ENCODE measurements around the gene DDX49. TPM values are rescaled to one million over a fixed set of nuclear protein-coding genes. Genes with fewer than 3 reads are reported as not detected.

Gene DDX49
- total RNA-seq, 1 donor from 2014 or later, result 48.6 TPM

GRCh38 chr19:18939922-18940768, 20.6 kb downstream of the DDX49 start:
- peak overlapping the region; percentile 98 for H3K4me3 ChIP-seq (ENCODE audit: low read depth, low read length)
- DNase-seq (ENCODE audit: low read depth), result no peak
- TF ChIP-seq, protein P1, sequence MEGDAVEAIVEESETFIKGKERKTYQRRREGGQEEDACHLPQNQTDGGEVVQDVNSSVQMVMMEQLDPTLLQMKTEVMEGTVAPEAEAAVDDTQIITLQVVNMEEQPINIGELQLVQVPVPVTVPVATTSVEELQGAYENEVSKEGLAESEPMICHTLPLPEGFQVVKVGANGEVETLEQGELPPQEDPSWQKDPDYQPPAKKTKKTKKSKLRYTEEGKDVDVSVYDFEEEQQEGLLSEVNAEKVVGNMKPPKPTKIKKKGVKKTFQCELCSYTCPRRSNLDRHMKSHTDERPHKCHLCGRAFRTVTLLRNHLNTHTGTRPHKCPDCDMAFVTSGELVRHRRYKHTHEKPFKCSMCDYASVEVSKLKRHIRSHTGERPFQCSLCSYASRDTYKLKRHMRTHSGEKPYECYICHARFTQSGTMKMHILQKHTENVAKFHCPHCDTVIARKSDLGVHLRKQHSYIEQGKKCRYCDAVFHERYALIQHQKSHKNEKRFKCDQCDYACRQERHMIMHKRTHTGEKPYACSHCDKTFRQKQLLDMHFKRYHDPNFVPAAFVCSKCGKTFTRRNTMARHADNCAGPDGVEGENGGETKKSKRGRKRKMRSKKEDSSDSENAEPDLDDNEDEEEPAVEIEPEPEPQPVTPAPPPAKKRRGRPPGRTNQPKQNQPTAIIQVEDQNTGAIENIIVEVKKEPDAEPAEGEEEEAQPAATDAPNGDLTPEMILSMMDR (conservative IDR thresholded peaks at IDR 0.05; ENCODE audit: low read depth, low read length), result no peak

DNA sequence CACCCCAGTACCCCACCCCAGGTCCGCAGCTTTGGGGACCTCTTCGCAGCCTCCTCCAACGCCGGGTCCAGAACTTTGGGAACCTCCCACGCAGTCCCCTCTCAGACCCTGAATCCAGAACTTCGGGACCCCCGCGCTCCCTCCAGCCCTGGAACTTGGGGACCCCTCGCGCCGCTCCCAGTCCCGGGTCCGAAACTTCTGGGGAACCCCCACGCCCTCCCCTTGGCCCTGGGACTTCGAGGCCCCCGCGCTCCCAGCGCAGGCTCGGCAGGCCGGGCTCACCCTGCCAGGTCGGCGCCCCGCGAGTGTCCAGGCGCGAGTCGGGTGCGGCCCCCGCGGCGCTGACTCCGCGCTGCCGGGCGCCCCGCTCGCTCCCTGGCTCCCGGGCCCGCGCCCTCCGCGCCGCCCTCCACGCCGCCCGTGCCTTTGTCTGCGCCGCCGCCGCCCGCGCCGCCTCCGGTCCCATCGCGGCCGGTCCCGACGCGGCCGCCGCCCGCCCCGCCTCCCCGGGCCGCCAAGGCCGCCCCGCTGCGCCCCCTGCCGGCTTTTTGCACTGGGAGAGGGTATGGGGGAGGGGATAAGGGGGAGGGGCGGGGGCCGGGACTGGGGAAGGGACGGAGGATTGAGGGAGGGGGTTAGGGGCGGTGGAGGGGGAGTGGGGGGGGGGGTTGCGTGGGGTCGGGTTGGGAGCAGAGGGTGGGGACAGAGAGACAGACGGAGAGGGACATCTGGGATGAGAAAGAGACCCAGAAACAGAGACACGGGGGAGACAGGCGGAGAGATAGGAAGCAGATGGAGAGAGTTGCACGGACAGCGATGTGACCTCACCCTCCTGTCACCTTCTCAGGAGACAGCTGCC, 21.5 kb downstream of the DDX49 start, which contains the start of gene HOMER3:
Gene HOMER3 (minus strand): TSS at position 449 of the 859 bp plus-strand sequence. CDS start 2,235 bp downstream, outside the sequence.
- DNase-seq (ENCODE audit: low read depth), result no peak
- peak within 1 kb of the TSS; percentile 98 for H3K4me3 ChIP-seq (ENCODE audit: low read depth, low read length)
- TF ChIP-seq, protein P1 (conservative IDR thresholded peaks at IDR 0.05; ENCODE audit: low read depth, low read length), result peak; percentile 35

GRCh38 chr19:18941628-18942354, 22.3 kb downstream of the DDX49 start:
- DNase-seq (ENCODE audit: low read depth), result no peak
- TF ChIP-seq, protein P1 (conservative IDR thresholded peaks at IDR 0.05; ENCODE audit: low read depth, low read length), result no peak
- H3K4me3 ChIP-seq (ENCODE audit: low read depth, low read length), result peak overlapping the region; percentile 28

DNA sequence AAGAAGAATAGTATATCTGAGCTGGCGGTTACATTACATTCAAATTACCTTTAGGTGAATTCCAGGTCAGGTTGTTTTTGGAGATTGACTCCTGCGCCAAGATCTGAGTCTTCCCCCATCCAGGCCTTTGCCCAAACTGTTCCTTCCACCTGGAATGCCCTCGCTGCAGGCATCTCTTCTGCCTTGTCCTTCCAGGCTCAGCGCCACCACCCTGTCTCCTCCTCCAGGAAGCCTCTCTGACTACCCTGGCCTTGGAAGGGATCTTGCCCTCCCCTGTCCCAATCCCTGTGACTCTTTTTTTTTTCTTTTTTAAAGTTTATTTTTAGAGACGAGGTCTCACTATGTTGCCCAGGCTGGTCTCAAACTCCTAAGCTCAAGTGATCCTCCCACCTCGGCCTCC, 23.2 kb downstream of the DDX49 start:
- DNase-seq (ENCODE audit: low read depth), result no peak
- TF ChIP-seq, protein P1 (conservative IDR thresholded peaks at IDR 0.05; ENCODE audit: low read depth, low read length), result no peak
- H3K4me3 ChIP-seq (ENCODE audit: low read depth, low read length), result no peak overlapping the region

DNA sequence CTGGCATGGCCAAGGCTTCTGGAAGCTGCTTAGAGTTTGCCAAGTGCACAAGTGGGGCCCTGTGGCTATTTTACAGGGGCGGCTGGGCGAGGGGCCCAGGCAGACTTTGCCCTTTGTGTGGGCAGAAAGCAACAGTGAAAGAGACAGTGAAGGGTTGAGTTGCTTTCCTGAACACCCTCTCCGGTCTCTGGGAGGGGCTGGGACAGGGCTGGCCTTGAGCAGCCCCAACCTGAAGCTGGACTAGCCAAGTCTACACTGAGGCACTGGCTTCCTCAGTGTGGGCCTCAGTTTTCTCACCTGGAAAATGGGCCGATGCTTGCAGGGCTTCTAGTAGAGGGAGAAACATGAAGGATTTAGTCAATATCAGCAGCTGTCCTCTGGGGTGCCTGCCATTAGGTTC, 23.9 kb downstream of the DDX49 start:
- TF ChIP-seq, protein P1 (conservative IDR thresholded peaks at IDR 0.05; ENCODE audit: low read depth, low read length), result no peak
- no peak for DNase-seq (ENCODE audit: low read depth)
- H3K4me3 ChIP-seq (ENCODE audit: low read depth, low read length), result no peak overlapping the region

DNA sequence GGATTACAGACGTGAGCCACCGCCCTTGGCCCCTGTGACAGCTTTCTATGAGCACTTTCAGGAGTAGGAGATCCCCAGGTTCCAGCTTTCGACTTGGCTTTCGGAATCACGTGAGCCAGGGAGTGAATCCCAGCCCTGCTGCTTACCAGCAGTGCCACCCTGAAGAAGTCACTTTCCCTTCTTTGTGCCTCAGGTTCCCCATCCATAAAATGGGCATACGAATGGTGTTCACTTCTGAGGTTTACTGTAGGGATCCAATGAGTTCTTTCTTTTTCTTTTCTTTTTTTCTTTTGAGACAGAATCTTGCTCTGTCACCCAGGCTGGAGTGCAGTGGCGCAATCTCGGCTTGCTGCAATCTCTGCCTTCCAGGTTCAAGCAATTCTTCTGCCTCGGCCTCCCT, 25.8 kb downstream of the DDX49 start:
- TF ChIP-seq, protein P1 (conservative IDR thresholded peaks at IDR 0.05; ENCODE audit: low read depth, low read length), result no peak
- no peak for DNase-seq (ENCODE audit: low read depth)
- no peak overlapping the region for H3K4me3 ChIP-seq (ENCODE audit: low read depth, low read length)

Measured in epithelial cell of proximal tubule (primary cell).